Endothelial cell of umbilical vein (primary cell): ENCODE results near the gene HNRNPL.

Experiments used
- POLR2A ChIP-seq: IDR thresholded peaks from 2 replicates; pipeline ENCODE4 v1.6.1; 2012; ENCODE audit warnings: low read depth, mild to moderate bottlenecking, control low read depth, low read length
- POLR2AphosphoS5 ChIP-seq: IDR thresholded peaks from 2 replicates; pipeline ENCODE4 v1.6.1; 2012; ENCODE audit warnings: low read depth, mild to moderate bottlenecking, control low read depth, low read length, moderate library complexity; ENCODE audit not compliant: insufficient read depth
- TF ChIP-seq, protein P1 (sequence below), 2 donors: IDR thresholded peaks; 1 replicate in 1 of 2; 2 replicates in 1 of 2; pipeline ENCODE4 v1.5.1; 2011; ENCODE audit warnings: low read length in 2 of 2, mild to moderate bottlenecking in 2 of 2, moderate library complexity in 2 of 2, control low read depth in 1 of 2, inconsistent platforms in 1 of 2, low read depth in 1 of 2; ENCODE audit not compliant: insufficient read depth in 1 of 2; ENCODE audit errors: extremely low read depth in 1 of 2

DNA sequence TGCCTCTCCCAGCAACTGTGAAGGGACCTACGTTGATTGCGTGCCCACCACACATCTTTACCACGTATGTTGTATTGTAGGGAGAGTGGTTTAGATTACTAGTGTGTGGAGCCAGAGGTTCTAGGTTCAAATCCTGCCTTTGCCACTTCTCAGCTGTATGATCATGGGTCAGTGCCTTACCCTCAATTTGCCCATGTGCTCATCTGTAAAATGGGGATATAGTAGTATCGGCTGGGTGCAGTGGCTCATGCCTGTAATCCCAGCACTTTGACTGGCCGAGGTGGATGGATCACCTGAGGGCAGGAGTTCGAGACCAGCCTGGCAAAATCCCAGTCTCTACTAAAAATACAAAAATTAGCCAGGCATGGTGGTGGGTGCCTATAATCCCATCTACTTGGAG, 36.5 kb downstream of the HNRNPL start:
- TF ChIP-seq, protein P1, sequence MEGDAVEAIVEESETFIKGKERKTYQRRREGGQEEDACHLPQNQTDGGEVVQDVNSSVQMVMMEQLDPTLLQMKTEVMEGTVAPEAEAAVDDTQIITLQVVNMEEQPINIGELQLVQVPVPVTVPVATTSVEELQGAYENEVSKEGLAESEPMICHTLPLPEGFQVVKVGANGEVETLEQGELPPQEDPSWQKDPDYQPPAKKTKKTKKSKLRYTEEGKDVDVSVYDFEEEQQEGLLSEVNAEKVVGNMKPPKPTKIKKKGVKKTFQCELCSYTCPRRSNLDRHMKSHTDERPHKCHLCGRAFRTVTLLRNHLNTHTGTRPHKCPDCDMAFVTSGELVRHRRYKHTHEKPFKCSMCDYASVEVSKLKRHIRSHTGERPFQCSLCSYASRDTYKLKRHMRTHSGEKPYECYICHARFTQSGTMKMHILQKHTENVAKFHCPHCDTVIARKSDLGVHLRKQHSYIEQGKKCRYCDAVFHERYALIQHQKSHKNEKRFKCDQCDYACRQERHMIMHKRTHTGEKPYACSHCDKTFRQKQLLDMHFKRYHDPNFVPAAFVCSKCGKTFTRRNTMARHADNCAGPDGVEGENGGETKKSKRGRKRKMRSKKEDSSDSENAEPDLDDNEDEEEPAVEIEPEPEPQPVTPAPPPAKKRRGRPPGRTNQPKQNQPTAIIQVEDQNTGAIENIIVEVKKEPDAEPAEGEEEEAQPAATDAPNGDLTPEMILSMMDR (IDR thresholded peaks at IDR 0.05; ENCODE audit: extremely low read depth in 1 of 2, insufficient read depth in 1 of 2, low read depth in 1 of 2, low read length in 2 of 2) = no peak
- no peak for TF ChIP-seq POLR2AphosphoS5
- TF ChIP-seq POLR2A = no peak
